Activated CD8-positive, alpha-beta memory T cell treated with anti-CD3 and anti-CD28 coated beads, Interleukin-2, amount 50 U/mL, for 48 hours (primary cell): ENCODE results near the gene ATOH7.
"Not testable (repeated sequence)": the region's sequence is repeated elsewhere in the genome, so short reads cannot be mapped to it uniquely, and the experiment has no call there.

Source experiments
- DNase-seq: peaks from one replicate; pipeline ENCODE4 v3.0.0-alpha.2; 2020

ATOH7 gene

DNA sequence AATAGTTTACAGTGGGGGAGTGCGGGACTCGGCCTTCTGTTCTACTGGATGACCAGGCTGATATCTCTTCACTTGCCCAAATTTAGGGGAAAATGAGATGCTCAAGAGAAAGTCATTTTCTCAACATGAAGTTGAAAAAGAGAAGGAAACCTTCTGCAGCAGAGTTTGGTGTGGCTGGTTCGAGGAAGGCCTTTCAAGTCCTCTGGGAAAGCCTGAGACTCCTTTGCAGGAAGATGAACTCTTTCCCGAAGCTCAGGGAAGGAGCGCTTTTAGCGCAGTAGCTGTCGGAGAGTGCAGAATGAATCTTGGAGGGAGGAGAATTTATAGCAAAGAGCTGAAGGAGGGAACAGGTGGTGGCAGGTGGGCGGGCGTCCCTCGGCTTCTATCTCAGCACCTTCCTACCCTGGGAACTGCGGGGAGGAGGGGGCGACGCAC lies at the start of gene ATOH7:
TSS of gene ATOH7 (minus strand) at position 297 of the 435 bp plus-strand sequence. CDS start 436 bp downstream, outside the sequence.
- no peak for DNase-seq

DNA sequence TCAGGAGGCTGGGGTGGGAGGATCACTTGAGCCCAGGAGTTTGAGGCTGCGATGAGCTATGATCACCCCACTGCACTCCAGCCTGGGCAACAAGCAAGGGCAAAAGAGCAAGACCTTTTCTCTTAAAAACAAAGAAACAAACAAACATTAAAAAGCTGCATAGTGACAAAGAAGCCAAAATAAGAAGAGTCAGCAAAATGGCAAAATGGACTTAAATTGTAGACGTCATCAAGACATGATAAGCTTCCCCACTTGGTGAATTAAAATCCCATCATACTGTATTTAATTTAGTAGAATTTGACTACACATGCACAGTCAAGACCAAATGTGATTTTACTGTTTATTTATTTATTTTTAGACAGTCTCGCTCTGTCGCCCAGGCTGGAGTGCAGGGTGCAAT lies 48.8 kb upstream of the ATOH7 start:
- DNase-seq: no peak

DNA sequence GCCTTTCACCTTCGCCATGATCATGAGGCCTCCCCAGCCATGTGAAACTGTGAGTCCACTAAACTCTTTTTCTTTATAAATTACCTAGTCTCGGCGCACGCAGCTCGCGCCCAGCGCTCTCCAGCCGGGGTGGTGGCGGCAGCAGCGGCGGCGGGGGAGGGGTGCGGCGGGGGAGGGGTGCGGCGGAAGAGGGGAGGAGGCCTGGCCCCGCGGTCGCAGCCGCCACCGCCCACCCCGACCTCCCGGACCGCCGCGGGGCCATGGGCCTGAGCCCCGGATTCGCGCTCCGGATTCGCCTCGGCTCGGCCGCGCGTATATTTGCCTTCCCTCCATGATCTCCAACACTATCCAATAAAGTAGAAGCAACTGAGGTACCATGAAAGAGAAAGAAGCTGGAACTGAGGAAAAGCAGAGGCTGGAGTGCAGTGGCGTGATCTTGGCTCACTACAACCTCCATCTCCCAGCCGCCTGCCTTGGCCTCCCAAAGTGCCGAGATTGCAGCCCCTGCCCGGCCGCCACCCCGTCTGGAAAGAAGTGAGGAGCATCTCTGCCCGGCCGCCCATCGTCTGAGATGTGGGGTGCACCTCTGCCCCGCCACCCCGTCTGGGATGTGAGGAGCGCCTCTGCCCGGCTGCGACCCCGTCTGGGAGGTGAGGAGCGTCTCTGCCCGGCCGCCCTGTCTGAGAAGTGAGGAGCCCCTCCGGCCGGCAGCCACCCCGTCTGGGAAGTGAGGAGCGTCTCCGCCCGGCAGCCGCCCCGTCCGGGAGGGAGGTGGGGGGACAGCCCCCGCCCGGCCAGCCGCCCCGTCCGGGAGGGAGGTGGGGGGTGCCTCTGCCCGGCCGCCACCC lies 47.2 kb upstream of the ATOH7 start:
- DNase-seq: not testable (repeated sequence)

DNA sequence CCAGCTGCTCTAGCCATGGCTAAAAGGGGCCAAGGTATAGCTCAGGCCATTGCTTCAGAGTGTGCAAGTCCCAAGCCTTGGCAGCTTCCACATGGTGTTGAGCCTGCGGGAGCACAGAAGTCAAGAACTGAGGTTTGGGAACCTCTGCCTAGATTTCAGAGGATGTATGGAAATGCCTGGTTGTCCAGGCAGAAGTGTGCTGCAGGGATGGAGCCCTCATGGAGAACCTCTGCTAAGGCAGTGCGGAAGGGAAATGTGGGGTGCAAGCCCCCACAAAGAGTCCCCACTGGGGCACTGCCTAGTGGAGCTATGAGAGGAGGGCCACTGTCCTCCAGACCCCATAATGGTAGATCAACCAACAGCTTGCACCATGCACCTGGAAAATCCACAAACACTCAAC lies 45.9 kb upstream of the ATOH7 start:
- not testable (repeated sequence) for DNase-seq

DNA sequence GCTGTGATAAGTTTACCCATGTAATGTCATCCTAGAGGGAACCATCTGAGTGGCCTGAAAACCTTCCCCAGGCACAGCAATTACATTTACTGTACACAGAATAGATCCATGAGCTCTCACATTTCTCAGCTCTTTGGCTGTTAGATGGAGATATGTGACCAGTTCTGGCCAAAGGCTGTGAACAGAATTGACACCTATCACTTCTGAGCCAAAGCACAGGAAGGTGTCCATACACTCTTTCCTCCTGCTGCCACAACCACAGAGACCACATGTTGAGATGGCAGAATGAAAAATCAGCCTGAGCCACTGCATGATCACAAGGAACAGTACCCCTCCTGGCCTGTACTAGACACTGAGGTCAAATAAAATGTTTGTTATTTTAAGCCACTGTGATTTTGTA lies 44.3 kb upstream of the ATOH7 start:
- DNase-seq: no peak

DNA sequence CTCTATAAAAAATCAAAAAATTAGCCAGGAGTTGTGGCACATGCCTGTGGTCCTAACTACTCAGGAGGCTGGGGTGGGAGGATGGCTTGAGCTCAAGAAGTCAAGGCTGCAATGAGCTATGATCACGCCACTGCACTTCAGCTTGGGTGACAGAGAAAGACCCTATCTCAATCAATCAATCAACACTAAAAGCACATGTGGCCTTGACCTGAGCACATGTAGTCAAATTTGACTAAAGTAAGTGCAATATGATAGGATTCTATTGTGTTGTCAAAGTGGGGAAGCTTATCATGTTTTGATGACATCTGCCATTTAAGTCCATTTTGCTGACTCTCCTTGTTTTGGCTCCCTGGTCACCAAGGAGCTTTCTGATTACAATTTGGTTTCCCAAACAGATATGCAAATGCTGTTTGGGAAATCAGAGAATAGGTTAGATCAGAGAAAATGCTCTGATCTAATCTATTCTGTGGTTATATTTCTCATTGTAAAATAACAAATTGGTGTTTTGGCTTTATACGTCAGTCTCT lies 43.8 kb upstream of the ATOH7 start:
- no peak for DNase-seq

DNA sequence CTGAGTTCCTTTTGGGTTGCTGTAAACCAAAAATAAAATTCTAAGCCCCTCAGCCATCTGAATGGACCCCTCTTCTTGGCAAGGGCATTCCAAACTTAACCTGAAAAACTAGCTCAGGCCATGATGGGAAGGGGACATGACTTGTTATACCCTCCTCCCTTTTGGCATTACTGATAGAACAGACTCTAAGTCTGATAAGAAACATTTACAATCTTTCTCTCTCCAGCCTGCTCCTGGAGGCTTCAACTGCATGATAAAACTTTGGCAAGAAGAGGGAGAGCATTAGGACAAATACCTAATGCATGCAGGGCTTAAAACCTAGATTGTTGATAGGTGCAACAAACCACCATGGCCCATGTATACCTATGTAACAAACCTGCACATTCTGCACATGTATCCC lies 40.9 kb upstream of the ATOH7 start:
- no peak for DNase-seq

DNA sequence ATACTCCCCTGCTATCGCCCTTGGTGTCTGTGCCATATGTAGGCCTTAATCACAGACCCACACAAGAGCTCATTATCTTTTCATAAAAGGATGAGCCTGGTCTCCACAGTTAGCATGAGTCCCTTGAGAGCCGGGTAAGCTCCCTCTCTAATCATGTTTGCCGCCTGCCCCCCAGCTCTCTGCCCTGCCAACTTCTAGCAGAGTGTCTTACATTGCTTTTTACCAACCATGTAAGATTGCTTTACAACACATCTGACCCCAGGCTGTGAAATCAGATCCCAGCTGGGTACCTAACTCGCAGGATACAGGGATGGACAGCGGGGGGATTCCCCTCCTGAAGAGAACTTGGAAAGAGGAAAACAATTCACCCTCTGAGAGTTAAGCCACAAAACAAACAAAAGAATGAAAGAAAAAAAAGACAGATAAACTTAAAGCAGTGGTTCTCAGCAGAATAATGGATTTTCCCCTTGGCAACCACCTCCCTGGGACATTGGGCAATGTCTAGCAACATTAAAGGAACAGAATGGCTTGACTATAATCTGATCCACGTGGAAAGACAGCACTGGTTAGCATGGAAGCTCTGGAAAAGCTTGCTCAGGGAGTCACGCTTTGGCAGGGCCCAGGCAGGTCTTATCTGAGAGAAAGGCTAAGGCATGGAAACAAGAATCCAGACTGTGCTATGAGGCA lies 39.4 kb upstream of the ATOH7 start:
- no peak for DNase-seq

DNA sequence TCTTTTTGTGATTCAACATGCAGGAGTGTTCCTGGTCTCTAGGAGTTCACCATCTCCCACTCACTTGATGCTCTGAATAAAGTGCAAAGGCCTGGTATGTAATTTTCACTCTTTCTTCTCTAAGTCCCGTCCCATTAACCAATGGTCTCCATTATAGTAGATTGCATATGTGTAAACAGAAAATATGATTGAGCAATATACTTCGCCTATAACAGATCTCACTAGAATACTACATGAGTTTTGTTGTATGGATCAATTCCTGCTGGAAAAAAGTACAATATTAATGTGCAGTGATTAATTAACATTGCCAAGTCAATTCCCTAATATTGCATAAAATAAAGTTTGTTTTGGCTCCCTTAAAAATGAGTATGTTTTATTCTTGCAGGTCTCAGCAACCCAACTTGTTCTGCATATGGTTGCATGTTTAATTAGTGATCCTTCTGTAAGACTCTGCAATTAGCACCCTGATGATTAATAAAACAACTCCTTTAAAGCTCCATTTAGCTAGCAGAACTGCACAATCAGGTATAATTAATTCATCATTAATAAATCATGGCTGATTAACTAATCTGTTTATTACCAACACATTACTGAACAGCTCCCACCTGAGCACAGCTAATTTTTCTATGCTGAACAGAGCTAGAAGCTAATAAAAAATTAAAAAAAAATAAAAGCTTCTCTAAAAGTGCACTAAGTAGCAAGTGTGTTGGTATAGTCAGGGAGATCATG lies 37.8 kb upstream of the ATOH7 start:
- no peak for DNase-seq

DNA sequence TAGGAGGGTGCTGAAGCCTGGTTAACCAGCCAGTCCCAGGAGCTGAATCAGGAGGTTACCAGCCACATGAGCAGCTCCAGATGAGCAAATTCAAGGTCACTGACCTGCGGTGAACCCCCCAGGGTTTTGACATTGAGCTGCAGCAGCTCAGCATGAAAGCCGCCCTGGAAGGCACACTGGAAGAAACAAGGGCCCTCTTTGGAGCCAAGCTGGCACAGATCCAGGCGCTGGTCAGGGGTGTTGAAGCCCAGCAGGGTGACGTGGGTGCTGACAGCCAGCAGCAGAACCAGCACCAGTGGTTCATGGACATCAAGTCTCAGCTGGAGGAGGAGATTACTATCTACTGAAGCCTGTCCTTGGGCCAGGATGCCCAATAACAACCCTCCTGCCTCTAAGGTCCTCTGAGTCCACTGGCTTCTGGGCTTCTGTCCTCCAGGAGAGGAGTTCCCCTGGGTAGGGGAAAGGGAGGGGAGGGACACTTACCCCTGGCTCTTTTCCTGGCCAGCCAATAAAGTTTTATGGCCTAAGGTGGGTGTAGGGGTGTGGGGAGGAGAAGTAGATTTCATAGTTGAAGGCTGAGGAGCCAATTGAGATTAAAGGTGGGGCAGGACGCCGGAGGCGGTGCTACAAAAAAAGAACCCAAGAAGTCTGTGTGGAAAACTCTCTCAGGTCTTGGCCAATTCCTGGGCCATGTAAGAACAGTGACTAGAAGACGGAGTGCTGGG lies 29.4 kb upstream of the ATOH7 start:
- DNase-seq: no peak

DNA sequence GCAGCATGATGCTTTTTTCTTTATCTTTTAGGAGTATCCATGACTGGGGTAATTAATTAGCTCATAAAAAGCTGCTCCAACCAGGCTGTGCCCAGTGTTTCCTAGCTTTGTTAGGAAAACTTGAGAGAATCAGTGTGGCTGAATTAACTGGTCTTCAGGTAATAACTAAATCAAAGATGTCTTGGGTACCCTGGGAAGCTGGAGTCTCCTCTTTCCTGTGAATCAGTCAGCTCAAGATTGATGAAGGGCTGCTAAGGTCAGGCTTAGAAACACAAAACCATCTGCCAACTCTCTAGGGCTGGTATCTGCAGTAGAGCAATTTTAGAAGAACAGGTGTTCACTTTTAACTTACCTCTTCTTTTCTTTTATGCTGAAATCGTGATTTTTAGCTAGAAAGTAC lies 21.4 kb upstream of the ATOH7 start:
- DNase-seq: no peak

DNA sequence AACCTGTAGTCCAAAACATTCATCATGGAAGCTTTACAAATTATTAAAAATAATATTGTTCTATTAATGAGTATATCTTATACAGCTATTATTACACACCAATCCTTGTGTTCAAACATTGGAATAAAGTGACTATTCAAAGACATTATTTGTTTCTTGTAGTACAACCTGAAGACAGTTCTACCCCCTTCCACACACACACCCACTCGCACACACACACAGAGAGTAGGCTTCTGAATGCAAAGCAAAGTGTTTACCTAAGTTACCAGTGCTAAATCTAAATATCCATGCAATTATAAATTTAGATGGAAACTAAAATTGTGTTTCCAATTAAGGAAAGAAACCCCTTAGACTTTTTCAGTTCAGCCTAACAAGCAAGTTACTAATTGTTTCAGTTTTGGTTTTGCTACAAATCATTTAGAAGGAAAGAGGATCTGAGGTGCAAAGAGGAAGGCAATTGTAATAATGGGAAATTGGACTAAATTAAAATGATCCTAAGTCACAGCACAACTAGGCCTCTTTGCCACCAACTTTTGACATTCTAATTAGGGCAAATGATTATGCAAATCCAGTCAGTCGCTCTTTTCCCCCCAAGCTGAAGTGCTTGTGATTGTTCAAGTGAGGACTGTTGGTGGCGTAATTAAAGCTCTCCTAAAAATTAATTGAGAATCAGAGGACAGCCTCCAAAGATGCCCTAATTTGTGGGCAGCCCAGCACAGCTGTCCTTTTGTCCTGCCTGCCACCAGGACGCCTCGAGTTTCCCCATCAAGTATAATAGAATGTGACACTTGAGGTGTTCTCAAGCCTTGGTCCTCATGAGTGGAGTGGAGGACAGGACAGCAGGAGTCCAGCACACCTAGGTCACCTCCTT lies 19.9 kb upstream of the ATOH7 start:
- no peak for DNase-seq

DNA sequence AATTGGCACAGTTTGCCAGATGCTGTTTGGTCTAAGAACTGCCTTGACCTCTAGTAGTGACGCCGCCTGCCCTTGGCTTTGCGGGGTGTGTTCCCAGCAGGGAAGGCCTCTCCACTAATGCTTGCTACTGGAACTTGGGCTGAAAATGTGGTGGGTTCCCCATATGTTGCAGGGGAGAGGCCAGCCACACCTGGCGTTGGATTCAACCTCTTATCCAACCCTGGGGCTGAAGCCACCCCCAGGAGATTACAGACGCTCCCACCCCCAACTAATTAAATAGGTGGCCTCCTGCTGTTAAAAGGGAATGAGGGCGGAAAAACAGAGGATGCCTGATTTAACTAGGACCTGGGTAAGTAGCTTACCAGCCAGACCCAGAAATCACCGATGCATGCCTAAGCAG lies 19.2 kb upstream of the ATOH7 start:
- no peak for DNase-seq

DNA sequence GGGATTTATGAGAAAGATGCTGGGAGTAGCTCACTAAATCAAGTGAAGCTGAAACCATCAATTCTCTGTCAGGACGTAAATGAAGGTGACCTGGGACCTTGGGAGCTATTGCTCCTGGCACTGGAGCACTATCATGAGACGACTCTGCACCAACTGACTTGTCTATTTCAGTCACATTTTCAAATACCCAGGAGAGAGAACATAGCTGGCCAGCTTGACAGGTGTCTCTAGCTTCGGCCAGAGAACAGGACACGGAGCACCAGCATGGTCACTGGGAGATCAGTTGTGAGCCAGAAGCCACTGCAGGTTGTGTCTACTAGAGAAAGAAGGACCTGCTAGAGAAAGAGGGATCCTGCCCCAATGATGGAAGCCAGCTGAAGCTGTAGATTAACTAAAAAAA lies 17.4 kb upstream of the ATOH7 start:
- DNase-seq: no peak

DNA sequence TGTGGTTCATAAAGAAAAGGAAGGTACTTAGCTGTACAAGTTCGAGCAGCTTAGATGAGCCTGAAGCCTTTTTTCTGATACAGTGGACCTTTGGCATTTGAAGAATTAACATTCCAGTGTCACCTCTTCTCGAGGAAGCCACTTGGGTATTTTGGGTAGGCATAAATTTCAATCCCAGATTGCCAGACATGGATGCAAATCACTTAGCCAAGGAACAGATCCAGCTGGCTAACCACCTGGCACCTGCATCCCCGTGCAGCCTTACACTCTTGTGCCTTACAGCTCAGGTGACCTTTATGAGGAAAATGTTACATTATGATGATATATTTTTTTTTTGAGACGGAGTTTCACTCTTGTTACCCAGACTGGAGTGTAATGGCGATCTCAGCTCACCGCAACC lies 16.0 kb upstream of the ATOH7 start:
- no peak for DNase-seq

DNA sequence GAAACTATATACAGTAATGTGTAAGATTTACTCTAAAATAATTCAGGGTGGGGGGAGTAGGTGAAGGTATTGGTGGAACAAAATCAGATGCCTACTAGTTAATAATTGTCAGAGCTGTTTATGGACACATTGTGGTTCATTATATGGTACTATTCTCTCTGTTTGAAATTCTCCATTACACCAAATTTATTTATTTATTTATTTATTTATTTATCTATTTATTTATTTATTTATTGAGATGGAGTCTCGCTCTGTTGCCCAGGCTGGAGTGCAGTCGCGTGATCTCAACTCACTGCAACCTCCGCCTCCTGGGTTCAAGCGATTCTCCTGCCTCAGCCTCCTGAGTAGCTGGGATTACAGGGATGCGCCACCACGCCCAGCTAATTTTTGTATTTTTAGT lies 14.5 kb upstream of the ATOH7 start:
- not testable (repeated sequence) for DNase-seq

DNA sequence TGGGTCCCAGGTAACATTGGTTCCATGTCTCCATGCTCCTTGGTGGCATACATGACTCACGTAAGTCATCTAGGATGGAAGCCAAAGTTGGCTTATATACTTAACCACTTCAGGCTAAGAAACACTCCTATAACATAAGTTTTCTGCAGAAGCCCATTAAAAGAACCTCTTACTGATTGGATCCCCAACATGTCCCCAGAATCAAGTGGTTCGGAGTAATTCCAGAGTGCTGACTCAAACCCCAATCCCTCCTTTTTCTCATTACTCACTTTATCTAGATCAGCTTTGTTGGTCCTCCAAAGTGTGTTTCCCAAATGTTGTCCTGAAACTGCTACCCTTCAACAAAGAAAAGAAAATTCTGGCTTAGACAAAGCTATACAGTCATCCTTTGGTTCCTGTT lies 10.1 kb upstream of the ATOH7 start:
- no peak for DNase-seq

DNA sequence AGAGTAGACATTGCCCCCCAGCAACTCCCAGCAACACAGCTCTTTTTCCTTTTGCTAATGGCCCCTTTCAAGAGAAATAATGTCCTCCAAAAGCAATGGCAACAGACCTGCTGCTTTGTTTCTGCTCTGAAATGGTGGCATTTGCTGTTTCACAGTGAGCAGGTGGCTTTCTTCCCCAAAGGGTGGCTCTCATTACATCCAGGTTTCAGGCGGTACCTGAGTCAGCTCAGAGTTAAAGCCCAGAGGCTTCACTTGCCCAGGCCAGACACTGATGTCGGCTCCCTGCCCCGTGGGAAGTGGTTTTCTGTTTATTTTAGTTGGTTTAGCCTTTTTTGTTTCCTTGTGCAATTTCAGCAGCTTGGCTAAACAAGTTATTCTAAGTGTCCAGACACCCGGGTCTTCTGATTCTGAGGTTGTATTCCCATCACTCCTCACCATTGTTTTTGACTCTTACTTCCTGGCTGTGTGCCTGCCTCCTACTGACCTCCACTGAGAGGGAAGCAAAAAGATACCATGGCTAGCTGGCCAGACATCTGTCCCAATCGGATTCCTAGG lies 7.8 kb upstream of the ATOH7 start:
- no peak for DNase-seq

DNA sequence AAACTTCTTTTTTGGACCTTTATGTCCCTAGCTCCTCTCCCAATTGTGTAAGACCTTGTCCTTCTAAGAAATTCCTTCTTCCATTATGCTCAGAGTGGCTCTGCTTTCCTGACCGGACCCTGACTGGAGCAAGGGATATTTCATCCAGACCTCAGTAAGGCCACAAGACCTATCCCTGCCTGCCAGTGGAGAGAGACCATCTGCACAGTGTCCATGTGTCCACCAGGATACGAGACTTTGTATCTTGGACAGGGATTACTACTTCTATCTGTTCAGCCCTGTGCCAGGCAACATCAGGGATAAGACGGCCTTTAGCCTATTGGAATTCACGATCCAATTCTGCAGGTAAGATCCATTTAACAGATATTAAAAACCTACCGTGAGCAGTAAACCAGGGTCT lies 7.2 kb upstream of the ATOH7 start:
- no peak for DNase-seq

DNA sequence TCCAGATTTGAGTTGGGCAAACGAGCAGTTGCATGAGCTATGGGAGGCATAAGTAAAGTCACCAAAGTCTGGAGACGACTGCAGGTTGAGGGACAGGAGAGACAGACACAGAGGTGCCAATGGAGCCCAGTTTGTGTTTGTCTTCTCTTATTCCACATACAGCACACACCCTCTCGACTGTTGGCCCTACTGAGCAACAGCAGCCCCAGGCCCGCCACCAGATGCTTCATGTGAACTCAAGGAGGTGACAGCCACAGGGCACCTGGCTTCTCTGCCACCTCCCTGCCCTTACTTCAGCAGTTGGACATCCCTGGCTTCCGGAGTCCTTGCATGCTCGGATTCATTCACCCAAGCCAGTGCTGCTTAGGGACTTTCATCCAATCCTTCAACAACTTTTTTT lies 6.5 kb upstream of the ATOH7 start:
- DNase-seq: no peak

DNA sequence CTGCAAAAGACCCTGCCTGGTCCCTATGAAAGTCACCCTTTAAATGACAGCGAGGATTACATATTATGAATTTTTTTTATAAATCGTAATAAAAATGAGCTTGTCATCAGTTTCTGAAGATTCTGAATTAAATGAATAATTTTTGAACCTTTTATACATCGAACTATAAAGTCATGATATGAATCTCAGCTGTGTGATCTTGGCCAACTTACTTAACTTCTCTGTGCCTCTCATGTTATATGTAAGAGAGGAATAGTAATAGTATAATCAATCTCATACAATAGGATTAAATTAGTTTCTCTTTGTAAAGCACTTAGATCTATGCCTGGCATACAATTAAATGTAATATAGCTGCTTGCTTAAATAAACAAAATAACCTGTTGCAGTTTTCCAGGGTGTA lies 5.3 kb upstream of the ATOH7 start:
- DNase-seq: no peak
